ENCODE data around the gene NFILZ. TPM values are rescaled to one million over a fixed set of nuclear protein-coding genes. Genes with fewer than 3 reads are reported as not detected.

The NFILZ gene
- total and polyA plus RNA-seq, 4 donors: not detected

DNA sequence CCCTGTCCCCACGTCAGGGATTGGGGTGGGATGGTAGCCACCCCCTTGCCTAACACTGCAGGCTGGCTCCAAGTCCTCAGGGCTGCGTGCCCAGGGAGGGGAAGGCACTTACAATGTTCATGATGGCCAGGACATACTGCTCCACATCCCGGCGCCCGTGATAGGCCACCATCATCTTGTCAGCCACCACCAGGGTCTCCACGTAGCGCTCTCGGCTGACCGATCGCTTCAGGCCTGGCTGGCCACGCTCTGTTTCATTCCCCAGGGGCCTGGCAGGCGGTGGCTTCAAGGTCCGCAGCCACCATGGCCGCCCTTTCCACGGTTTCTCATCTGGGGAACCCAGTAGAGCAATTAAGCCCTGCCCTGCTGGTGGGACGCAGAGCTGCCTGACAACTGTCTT is 29.6 kb upstream of the NFILZ start:
- Histone ChIP-seq H3K9ac (ENCODE audit: insufficient read depth in 1 of 2, low read length in 2 of 2) (no peak overlapping the region), H3K27ac (ENCODE audit: low read depth in 1 of 2, low read length in 1 of 2) (no peak overlapping the region), H3K36me3 (ENCODE audit: control insufficient read depth in 4 of 4, insufficient read depth in 4 of 4, low read length in 4 of 4) (peaks cover 0 to 50% (median 31%) of the 10 kb centered on the region in 4 donors), H3K4me3 (no peak overlapping the region), H3K9me3 (ENCODE audit: control insufficient read depth in 4 of 4, insufficient read depth in 3 of 4, low read length in 3 of 4) (peaks cover 0 to 20% (median under 1%) of the 10 kb centered on the region in 4 donors), H3K27me3 (ENCODE audit: control insufficient read depth in 3 of 3, insufficient read depth in 3 of 3, low read length in 2 of 3) (no peaks in the 10 kb centered on the region), H3K4me1 (ENCODE audit: control insufficient read depth in 5 of 5, insufficient read depth in 5 of 5, low read length in 5 of 5) (no peaks in the 10 kb centered on the region)
- WGBS, 2 donors: 96 to 97% methylated on average over 16 of the region's 16 CpGs
- no peak for DNase-seq
- TF ChIP-seq, protein P1, sequence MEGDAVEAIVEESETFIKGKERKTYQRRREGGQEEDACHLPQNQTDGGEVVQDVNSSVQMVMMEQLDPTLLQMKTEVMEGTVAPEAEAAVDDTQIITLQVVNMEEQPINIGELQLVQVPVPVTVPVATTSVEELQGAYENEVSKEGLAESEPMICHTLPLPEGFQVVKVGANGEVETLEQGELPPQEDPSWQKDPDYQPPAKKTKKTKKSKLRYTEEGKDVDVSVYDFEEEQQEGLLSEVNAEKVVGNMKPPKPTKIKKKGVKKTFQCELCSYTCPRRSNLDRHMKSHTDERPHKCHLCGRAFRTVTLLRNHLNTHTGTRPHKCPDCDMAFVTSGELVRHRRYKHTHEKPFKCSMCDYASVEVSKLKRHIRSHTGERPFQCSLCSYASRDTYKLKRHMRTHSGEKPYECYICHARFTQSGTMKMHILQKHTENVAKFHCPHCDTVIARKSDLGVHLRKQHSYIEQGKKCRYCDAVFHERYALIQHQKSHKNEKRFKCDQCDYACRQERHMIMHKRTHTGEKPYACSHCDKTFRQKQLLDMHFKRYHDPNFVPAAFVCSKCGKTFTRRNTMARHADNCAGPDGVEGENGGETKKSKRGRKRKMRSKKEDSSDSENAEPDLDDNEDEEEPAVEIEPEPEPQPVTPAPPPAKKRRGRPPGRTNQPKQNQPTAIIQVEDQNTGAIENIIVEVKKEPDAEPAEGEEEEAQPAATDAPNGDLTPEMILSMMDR (IDR thresholded peaks at IDR 0.05; ENCODE audit: control extremely low read depth, extremely low read depth): no peak
- ATAC-seq (ENCODE audit: insufficient read depth, low FRiP score): no peak

DNA sequence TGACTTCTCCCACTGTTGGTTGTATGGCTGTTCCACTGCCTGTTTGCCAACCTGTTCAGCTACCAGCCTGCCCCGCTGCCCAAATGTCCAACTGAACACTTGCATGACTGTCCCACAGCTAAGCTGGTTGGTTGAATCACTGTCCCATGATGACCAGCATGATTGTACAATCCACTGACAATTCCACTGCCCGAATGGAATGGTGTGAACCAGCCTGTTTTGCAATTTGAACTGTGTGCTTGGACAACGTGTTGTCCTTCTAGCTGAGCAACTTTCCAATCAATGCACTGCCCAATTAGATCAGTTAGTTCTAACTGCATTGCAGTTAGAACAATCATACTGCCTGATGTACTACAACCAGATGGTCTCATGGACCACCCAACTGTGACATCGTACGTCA is 28.6 kb upstream of the NFILZ start:
- Histone ChIP-seq H3K36me3 (ENCODE audit: control insufficient read depth in 4 of 4, insufficient read depth in 4 of 4, low read length in 4 of 4) (peaks cover 0 to 47% (median 25%) of the 10 kb centered on the region in 4 donors), H3K4me1 (ENCODE audit: control insufficient read depth in 5 of 5, insufficient read depth in 5 of 5, low read length in 5 of 5) (no peaks in the 10 kb centered on the region), H3K27ac (ENCODE audit: low read depth in 1 of 2, low read length in 1 of 2) (no peak overlapping the region), H3K27me3 (ENCODE audit: control insufficient read depth in 3 of 3, insufficient read depth in 3 of 3, low read length in 2 of 3) (no peaks in the 10 kb centered on the region), H3K9me3 (ENCODE audit: control insufficient read depth in 4 of 4, insufficient read depth in 3 of 4, low read length in 3 of 4) (peaks cover 0 to 17% (median under 1%) of the 10 kb centered on the region in 4 donors), H3K4me3 (no peak overlapping the region), H3K9ac (ENCODE audit: insufficient read depth in 1 of 2, low read length in 2 of 2) (no peak overlapping the region)
- TF ChIP-seq, protein P1 (IDR thresholded peaks at IDR 0.05; ENCODE audit: control extremely low read depth, extremely low read depth): no peak
- DNase-seq (no peak), ATAC-seq (ENCODE audit: insufficient read depth, low FRiP score) (no peak)
- 92 to 95% methylated on average over 5 of the region's 5 CpGs for WGBS, 2 donors

DNA sequence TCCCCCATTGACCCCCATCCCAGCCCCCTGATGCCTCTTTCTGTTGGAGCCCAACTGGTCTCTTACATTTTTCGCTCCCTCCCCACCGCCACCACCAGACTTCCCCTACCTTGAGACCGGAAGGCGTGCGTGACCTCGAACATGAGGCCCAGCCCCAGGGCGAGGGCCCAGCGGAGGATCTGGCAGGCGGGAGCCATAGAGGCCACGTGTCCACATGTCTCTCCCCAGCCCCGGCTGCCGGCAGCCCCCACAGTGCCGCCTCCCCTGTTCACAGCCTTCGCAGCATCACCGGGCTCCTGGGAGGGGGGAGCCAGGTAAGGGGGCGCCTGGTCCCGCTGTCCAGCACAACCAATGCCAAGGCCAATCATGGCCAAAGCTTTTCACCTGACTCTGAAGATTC is 24.9 kb upstream of the NFILZ start:
- Histone ChIP-seq H3K4me3 (no peak overlapping the region), H3K4me1 (ENCODE audit: control insufficient read depth in 5 of 5, insufficient read depth in 5 of 5, low read length in 5 of 5) (peaks cover 0 to 12% (median 10%) of the 10 kb centered on the region in 5 donors), H3K9ac (ENCODE audit: insufficient read depth in 1 of 2, low read length in 2 of 2) (no peak overlapping the region), H3K27ac (ENCODE audit: low read depth in 1 of 2, low read length in 1 of 2) (no peak overlapping the region), H3K27me3 (ENCODE audit: control insufficient read depth in 3 of 3, insufficient read depth in 3 of 3, low read length in 2 of 3) (no peaks in the 10 kb centered on the region), H3K9me3 (ENCODE audit: control insufficient read depth in 4 of 4, insufficient read depth in 3 of 4, low read length in 3 of 4) (peaks cover 0 to 14% (median under 1%) of the 10 kb centered on the region in 4 donors), H3K36me3 (ENCODE audit: control insufficient read depth in 4 of 4, insufficient read depth in 4 of 4, low read length in 4 of 4) (peaks cover 0 to 31% (median 20%) of the 10 kb centered on the region in 4 donors)
- DNase-seq (no peak), ATAC-seq (ENCODE audit: insufficient read depth, low FRiP score) (no peak)
- WGBS, 2 donors: 96 to 98% methylated on average over 17 of the region's 17 CpGs
- TF ChIP-seq, protein P1 (IDR thresholded peaks at IDR 0.05; ENCODE audit: control extremely low read depth, extremely low read depth): no peak

DNA sequence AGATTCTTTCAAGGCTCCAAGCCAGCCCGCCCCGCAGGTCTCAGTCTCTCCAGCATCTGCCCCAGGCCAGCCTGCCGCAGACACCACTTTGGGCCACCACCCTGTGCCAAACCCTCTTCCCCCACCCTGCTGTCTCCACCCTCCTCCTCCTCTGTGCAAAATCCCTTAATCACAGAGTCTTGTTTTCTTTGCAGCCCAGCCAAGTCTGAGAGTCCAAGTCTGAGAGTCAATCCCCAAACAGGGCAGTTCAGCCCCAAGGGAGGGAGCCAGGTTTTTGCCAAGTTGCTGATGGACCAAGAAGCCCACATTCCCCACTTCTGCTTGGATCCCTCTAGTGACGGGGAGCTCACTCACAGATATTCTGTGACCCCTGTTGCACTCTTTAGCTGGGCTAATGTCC is 23.0 kb upstream of the NFILZ start:
- peaks cover 3 to 18% (median 10%) of the 10 kb centered on the region in 5 donors for H3K4me1 ChIP-seq (ENCODE audit: control insufficient read depth in 5 of 5, insufficient read depth in 5 of 5, low read length in 5 of 5)
- ATAC-seq (ENCODE audit: insufficient read depth, low FRiP score) (no peak), DNase-seq (no peak)
- H3K9ac ChIP-seq (ENCODE audit: insufficient read depth in 1 of 2, low read length in 2 of 2): no peak overlapping the region
- peaks cover 0 to 18% (median 10%) of the 10 kb centered on the region in 4 donors for H3K36me3 ChIP-seq (ENCODE audit: control insufficient read depth in 4 of 4, insufficient read depth in 4 of 4, low read length in 4 of 4)
- no peak overlapping the region for H3K27ac ChIP-seq (ENCODE audit: low read depth in 1 of 2, low read length in 1 of 2)
- H3K27me3 ChIP-seq (ENCODE audit: control insufficient read depth in 3 of 3, insufficient read depth in 3 of 3, low read length in 2 of 3): no peaks in the 10 kb centered on the region
- WGBS, 2 donors: 81 to 91% methylated on average over 4 of the region's 4 CpGs
- peaks cover 0 to 13% (median under 1%) of the 10 kb centered on the region in 4 donors for H3K9me3 ChIP-seq (ENCODE audit: control insufficient read depth in 4 of 4, insufficient read depth in 3 of 4, low read length in 3 of 4)
- TF ChIP-seq, protein P1 (IDR thresholded peaks at IDR 0.05; ENCODE audit: control extremely low read depth, extremely low read depth): no peak
- no peak overlapping the region for H3K4me3 ChIP-seq

Measured in lung (tissue), 12 donors.